ENCODE results near the gene TMEFF1.

TMEFF1 gene

GRCh38 chr9:100448266-100448665 is 24.7 kb upstream of the TMEFF1 start:
- DNase-seq: no peak

GRCh38 chr9:100449420-100449819 is 23.5 kb upstream of the TMEFF1 start:
- peak; percentile 47 for DNase-seq

GRCh38 chr9:100452894-100453293 is 20.1 kb upstream of the TMEFF1 start:
- DNase-seq: no peak

GRCh38 chr9:100455470-100455869 is 17.5 kb upstream of the TMEFF1 start:
- no peak for DNase-seq

GRCh38 chr9:100457517-100457916 is 15.4 kb upstream of the TMEFF1 start:
- DNase-seq: no peak

- DNase-seq: no peak
These were observed 13.0 kb upstream of the TMEFF1 start for GRCh38 chr9:100459963-100460362.

- no peak for DNase-seq
These were observed 7.7 kb upstream of the TMEFF1 start for GRCh38 chr9:100465274-100465673.

- DNase-seq: peak; percentile 33
These were observed 7.2 kb upstream of the TMEFF1 start for GRCh38 chr9:100465761-100466160.

- no peak for DNase-seq
These were observed 6.6 kb upstream of the TMEFF1 start for GRCh38 chr9:100466171-100466828.

- DNase-seq: no peak
These were observed 6.1 kb upstream of the TMEFF1 start for GRCh38 chr9:100466829-100467221.

- DNase-seq: no peak
These were observed 4.9 kb upstream of the TMEFF1 start for GRCh38 chr9:100468041-100468440.

- no peak for DNase-seq
These were observed 681 bp upstream of the TMEFF1 start for GRCh38 chr9:100472268-100472667.

GRCh38 chr9:100473276-100474081 is 530 bp downstream of the TMEFF1 start:
- peak; percentile 42 for DNase-seq

- DNase-seq: no peak
These were observed 1.4 kb downstream of the TMEFF1 start for GRCh38 chr9:100474082-100474923.

- DNase-seq: no peak
These were observed 2.0 kb downstream of the TMEFF1 start for GRCh38 chr9:100474924-100475276.

- DNase-seq: no peak
These were observed 4.3 kb downstream of the TMEFF1 start for GRCh38 chr9:100477241-100477640.

GRCh38 chr9:100478192-100478591 is 5.2 kb downstream of the TMEFF1 start:
- no peak for DNase-seq

GRCh38 chr9:100479820-100480219 is 6.9 kb downstream of the TMEFF1 start:
- no peak for DNase-seq

GRCh38 chr9:100485196-100485595 is 12.2 kb downstream of the TMEFF1 start:
- no peak for DNase-seq

- no peak for DNase-seq
These were observed 13.7 kb downstream of the TMEFF1 start for GRCh38 chr9:100486479-100487176.

GRCh38 chr9:100488177-100488576 is 15.2 kb downstream of the TMEFF1 start:
- DNase-seq: no peak

- no peak for DNase-seq
These were observed 16.9 kb downstream of the TMEFF1 start for GRCh38 chr9:100489836-100490235.

- no peak for DNase-seq
These were observed 20.0 kb downstream of the TMEFF1 start for GRCh38 chr9:100492952-100493351.
